ENCODE data around the gene FAM227A. TPM values are rescaled to one million over a fixed set of nuclear protein-coding genes. Genes with fewer than 3 reads are reported as not detected.
"Not testable (repeated sequence)": the region's sequence is repeated elsewhere in the genome, so short reads cannot be mapped to it uniquely, and the experiment has no call there.

The FAM227A gene
- polyA plus RNA-seq, 3 donors = 0.04 to 0.15 TPM; not detected in 1

DNA sequence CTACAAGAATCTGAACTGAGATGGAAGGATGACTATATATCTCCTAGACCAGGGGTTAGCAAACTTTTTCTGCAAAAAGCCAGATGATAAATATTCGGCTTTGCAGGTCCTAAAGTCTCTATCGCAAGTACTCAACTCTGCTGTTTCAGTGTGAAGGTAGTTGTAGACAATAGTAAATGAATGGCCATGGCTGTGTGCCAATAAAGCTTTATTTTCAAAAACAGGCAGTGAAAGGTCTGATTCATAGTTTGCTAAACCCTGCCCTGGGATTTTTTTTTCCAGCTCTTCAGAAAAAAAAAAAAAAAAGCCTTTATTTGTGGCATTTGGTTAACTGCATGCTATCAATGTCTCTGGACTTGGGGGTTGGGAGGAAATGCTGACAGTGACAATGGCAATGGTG lies 37.5 kb downstream of the FAM227A start:
- H3K27ac ChIP-seq (ENCODE audit: low read depth, low read length) = no peak overlapping the region
- WGBS, 3 donors = 93 to 94% (median 93%) methylated on average over 2 of the region's 2 CpGs

GRCh38 chr22:38618258-38618657 lies 37.9 kb downstream of the FAM227A start:
- 94 to 100% (median 98%) methylated on average over 1 of the region's 1 CpG for WGBS, 3 donors
- H3K27ac ChIP-seq (ENCODE audit: low read depth, low read length) = no peak overlapping the region

DNA sequence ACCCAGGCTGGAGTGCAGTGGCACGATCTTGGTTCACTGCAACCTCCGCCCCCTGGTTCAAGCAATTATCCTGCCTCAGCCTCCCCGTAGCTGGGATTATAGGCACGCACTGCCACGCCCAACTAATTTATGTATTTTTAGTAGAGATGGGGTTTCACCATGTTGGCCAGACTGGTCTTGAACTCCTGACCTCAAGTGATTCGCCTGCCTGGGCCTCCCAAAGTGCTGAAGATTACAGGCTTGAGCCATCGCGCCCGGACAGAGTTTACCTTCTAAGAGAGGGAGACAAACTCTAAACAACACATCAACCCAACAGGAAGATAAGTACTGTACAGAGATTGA lies 41.2 kb downstream of the FAM227A start:
- H3K27ac ChIP-seq (ENCODE audit: low read depth, low read length) = not testable (repeated sequence)
- 88 to 93% (median 89%) methylated on average over 9 of the region's 9 CpGs for WGBS, 3 donors

- no peak overlapping the region for H3K27ac ChIP-seq (ENCODE audit: low read depth, low read length)
- 69 to 73% (median 73%) methylated on average over 4 of the region's 4 CpGs for WGBS, 3 donors
These were observed 41.7 kb downstream of the FAM227A start for GRCh38 chr22:38614332-38615063.

GRCh38 chr22:38613588-38613987 lies 42.6 kb downstream of the FAM227A start:
- H3K27ac ChIP-seq (ENCODE audit: low read depth, low read length) = no peak overlapping the region
- 85 to 91% (median 89%) methylated on average over 4 of the region's 4 CpGs for WGBS, 3 donors

DNA sequence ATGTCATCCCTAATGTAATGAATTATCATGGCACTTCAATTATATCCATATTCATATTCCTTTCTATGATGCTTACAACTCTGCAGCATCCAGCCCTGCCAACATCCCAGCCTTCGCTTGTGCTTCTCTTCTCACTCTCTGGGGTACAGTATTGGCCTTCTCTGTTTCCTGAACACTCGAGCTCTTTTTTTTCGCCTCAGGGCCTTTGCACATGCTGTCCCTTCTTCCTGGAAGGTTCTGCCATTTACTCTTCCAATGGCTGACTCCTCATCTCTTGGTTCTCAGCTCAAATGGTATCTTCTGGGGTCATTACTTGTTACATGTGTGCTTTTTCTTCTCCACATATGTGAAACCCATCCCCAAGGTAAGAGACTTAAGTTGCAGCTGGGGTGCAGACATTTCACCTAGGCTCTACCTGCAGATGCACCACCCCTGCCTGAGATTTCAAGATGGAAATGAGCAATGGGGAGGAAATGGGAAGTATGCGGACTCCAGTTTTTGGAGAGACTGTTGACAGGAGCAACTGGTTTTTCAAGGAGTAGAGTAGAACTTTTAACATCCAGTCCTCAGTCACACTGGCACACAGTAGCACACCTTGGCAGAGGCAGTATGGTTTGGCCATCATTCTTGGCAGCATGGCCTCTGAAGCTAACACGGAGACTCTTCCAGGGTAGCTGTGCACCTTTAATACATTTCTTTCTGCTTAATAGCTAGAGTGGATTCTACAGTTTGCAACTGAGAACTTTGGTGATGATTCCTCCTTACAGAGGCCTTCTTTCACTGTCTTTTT lies 43.8 kb downstream of the FAM227A start:
- 85 to 95% (median 86%) methylated on average over 5 of the region's 5 CpGs for WGBS, 3 donors
- no peak overlapping the region for H3K27ac ChIP-seq (ENCODE audit: low read depth, low read length)

DNA sequence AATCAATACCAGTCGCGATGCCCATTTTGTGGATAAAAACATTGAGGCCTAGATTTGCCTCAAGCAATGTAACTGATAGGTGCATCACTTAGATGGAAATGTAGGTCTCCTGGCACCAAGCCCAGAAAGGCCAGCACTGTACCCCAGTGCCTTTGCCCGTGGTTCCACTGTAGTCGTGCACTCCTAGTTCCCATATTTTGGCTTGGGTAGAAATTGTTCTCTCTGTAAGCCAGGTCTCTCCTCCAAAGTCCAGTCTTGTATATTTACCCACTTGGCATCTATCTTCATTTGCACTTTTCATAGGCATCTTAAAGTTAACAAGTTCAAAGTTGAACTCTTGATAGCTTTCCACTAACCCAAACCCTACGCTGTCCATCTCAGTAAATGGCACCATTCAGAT lies 44.6 kb downstream of the FAM227A start:
- no peak overlapping the region for H3K27ac ChIP-seq (ENCODE audit: low read depth, low read length)
- 94 to 96% (median 94%) methylated on average over 5 of the region's 5 CpGs for WGBS, 3 donors

DNA sequence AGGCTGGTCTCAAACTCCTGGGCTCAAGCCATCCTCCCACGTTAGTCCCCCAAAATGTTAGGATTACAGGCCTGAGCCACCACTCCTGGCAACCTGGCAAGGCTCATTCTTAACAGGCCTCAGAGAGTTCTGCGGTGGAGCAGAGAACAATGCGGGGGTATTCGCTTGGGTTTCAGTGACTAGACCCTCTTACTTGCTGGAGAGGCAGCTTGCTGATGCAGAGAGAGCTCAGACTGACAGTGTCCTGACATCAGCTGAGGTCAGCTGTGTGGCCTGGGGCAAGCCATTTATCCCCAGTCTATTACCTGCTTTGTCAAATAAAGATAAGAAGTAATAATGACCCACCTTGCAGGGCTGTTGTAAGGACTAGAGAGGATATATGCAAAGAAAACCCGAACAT lies 46.0 kb downstream of the FAM227A start:
- WGBS, 3 donors = 92 to 94% (median 92%) methylated on average over 5 of the region's 5 CpGs
- H3K27ac ChIP-seq (ENCODE audit: low read depth, low read length) = no peak overlapping the region

DNA sequence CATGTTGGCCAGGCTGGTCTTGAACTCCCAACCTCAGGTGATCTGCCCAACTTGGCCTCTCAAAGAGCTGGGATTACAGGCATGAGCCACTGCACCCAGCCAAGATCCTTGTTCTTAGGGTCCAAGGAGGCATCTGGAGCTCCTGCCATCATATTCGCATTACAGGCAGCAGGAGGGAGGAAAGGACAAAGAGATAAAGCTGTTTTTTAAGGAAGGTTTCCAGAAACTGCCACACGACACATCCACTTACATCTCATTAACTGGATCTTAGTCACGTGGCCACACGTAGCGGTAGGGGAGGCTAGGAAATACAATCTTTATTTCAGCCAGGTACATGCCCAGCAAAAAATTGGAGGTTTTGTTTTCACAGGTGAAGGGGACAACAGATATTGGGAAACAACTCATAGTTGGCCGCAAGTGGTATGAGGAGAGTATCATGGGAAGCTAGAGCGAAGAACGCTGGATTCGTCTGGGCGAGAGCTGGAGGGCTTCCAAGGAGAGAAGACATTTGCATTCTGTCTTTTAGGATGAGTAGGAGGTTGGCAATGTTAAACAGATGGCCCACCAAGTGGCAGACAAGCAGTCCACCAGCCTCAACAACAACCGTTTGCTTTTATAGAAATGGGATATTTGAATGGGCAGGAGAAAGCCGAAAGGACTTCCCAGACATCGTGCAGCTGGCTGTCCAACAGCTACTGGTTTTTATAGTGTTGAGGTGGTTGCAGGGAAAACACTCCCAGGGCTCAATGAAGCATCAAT lies 47.0 kb downstream of the FAM227A start:
- WGBS, 3 donors = 82 to 90% (median 88%) methylated on average over 13 of the region's 13 CpGs
- H3K27ac ChIP-seq (ENCODE audit: low read depth, low read length) = no peak overlapping the region

DNA sequence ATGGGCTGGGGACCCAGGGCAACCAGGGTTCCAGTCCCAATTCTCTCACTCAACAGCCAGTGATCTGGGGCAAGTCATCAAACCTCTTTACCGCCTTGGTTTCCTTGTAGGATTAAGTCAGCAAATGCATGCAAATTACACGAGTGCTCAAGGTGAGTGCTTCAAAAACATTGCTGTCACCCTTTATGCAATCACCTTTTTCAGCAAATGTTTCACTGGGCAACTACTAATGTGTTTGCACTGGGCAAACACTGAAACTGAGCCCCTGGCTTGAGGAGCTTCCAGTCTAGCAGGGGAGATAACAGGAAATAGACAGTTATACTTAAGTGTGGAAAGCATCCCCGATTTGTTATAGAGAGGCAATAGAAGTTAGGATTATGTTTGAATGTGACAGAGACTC lies 48.5 kb downstream of the FAM227A start:
- WGBS, 3 donors = 62 to 90% (median 89%) methylated on average over 3 of the region's 3 CpGs
- no peak overlapping the region for H3K27ac ChIP-seq (ENCODE audit: low read depth, low read length)

GRCh38 chr22:38602166-38602565 lies 54.0 kb downstream of the FAM227A start:
- H3K27ac ChIP-seq (ENCODE audit: low read depth, low read length) = no peak overlapping the region
- 72 to 89% (median 84%) methylated on average over 1 of the region's 1 CpG for WGBS, 3 donors

DNA sequence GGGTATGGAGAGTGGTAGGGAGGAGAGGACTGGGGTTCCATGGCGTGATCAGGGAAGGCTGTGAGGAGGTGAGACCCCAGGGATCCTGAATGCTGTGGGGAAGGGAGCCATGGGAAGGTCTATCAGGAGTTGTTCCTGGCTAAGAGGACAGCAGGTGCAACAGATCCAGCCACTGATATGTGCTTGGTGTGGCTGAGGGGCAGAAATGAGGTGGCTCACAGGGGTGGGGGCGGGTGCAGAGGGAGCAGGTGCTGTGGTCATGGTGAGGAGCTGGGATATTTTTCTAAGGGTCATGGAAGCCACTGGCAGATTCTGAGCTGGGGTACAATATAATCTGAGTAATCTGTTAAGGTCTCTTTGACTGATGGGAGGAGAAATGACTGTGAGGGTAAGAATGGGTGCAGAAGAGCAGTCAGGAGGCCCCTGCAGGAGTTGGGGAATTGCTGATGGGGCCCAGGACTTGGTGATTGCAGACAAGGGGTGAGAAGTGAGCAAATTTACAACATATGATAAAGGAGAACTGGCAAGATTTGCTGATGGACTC lies 54.9 kb downstream of the FAM227A start:
- WGBS, 3 donors = 77 to 94% (median 81%) methylated on average over 1 to 2 of the region's 2 CpGs
- no peak overlapping the region for H3K27ac ChIP-seq (ENCODE audit: low read depth, low read length)

DNA sequence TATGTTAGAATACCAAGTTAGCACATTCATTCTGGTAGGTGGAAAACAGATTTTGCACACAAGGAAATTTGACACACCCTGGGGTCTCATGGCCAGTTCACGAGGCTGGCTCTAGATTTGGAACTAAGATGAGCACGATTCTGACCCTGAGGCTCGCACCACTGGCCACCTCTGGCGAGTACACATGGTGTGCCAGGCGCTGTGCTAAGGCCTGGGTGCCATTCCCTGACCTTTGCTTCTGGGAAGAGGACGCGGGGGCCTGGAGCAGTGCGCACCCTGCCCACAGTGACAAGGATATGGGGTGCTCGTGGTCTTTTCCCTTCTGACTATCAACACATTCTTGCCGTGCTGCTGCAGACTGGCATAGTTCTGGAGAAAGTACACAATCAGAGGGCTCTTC lies 56.7 kb downstream of the FAM227A start:
- no peak overlapping the region for H3K27ac ChIP-seq (ENCODE audit: low read depth, low read length)
- WGBS, 3 donors = 93 to 95% (median 93%) methylated on average over 10 of the region's 10 CpGs

GRCh38 chr22:38582923-38583322 lies 73.3 kb downstream of the FAM227A start:
- WGBS, 3 donors = 77 to 91% (median 89%) methylated on average over 3 of the region's 3 CpGs
- not testable (repeated sequence) for H3K27ac ChIP-seq (ENCODE audit: low read depth, low read length)

GRCh38 chr22:38578505-38578904 lies 77.7 kb downstream of the FAM227A start:
- no peak overlapping the region for H3K27ac ChIP-seq (ENCODE audit: low read depth, low read length)
- 58 to 84% (median 77%) methylated on average over 5 of the region's 5 CpGs for WGBS, 3 donors

DNA sequence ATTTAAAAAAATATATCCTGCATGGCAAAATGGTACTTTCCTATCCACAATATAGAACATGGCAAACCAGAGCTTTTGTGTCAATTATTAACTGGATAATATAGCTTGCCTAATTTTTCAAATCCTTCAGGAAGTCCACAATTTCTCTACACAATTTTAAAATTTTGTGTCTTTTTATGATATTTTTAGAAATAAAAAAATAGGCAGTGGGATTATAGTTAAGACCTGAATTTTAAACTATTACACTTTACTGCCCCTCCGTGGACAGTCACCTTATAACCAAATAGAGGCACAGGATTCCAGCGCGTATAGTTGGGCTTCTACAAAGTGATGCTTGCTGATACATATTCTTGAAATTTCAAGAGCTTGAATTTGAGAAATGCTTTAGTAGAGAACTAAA lies 84.1 kb downstream of the FAM227A start:
- H3K27ac ChIP-seq (ENCODE audit: low read depth, low read length) = no peak overlapping the region
- WGBS, 3 donors = 0 to 6% (median 3%) methylated on average over 3 of the region's 3 CpGs

GRCh38 chr22:38570779-38571364 lies 85.3 kb downstream of the FAM227A start:
- 4 to 5% (median 4%) methylated on average over 14 of the region's 14 CpGs for WGBS, 3 donors
- no peak overlapping the region for H3K27ac ChIP-seq (ENCODE audit: low read depth, low read length)

GRCh38 chr22:38569972-38570778 lies 86.0 kb downstream of the FAM227A start, which contains the start of gene DMC1:
TSS of gene DMC1 (minus strand) at chr22:38570183. CDS start at chr22:38568256, 1,927 bp downstream.
- H3K27ac ChIP-seq (ENCODE audit: low read depth, low read length) = no peak within 1 kb of the TSS
- WGBS, 3 donors = 0 to 2% (median 1%) methylated on average over 55 to 63 of the region's 64 CpGs

All from adipose tissue (tissue), 3 donors.